OCI-LY3 (cell line): Measurements from ENCODE around the gene MRPS11.

Experiments
- H2AFZ ChIP-seq: fragments of 200-600, 300-600 bp; shearing (Covaris generic); 2 replicates; pipeline ENCODE4 v1.6.0; 2014; ENCODE audit warnings: antibody characterized with exemption, low read depth, low read length
- H3K27ac ChIP-seq: fragments of 200-600, 300-600 bp; sonication (generic); 2 replicates; pipeline ENCODE4 v1.5.1; 2014; ENCODE audit warnings: mild to moderate bottlenecking, low read length, moderate library complexity, mixed read lengths
- H3K27me3 ChIP-seq: fragments of 200-600, 300-600 bp; sonication (generic); 2 replicates; pipeline ENCODE4 v1.6.1; 2014; ENCODE audit warnings: low read depth, low read length, mixed read lengths
- H3K36me3 ChIP-seq: fragments of 200-600, 300-600 bp; sonication (generic); replicated peaks from 2 replicates; pipeline ENCODE3; 2014; ENCODE audit warnings: low read depth, low read length, mixed read lengths
- H3K4me1 ChIP-seq: fragments of 300-600, 200-600 bp; sonication (generic); 2 replicates; pipeline ENCODE4 v1.6.1; 2014; ENCODE audit warnings: low read length, mixed read lengths
- H3K4me2 ChIP-seq: fragments of 200-600, 300-600 bp; sonication (generic); 2 replicates; pipeline ENCODE4 v1.6.1; 2014; ENCODE audit warnings: low read length, mixed read lengths
- H3K4me3 ChIP-seq: fragments of 300-600, 200-600 bp; sonication (generic); 2 replicates; pipeline ENCODE4 v1.5.1; 2014; ENCODE audit warnings: antibody characterized with exemption, mild to moderate bottlenecking, low read length, moderate library complexity
- H3K79me2 ChIP-seq: fragments of 300-600, 200-600 bp; shearing (Covaris generic); 2 replicates; pipeline ENCODE4 v1.6.1; 2014; ENCODE audit warnings: mild to moderate bottlenecking, low read length, mixed read lengths
- H3K9ac ChIP-seq: fragments of 300-600, 200-600 bp; shearing (Covaris generic); 2 replicates; pipeline ENCODE4 v1.6.0; 2014; ENCODE audit warnings: mild to moderate bottlenecking, low read length, moderate library complexity
- H3K9me3 ChIP-seq: fragments of 200-600, 300-600 bp; shearing (Covaris generic); 2 replicates; pipeline ENCODE4 v1.6.1; 2014; ENCODE audit warnings: low read length, mixed read lengths; ENCODE audit not compliant: insufficient read depth
- H4K20me1 ChIP-seq: fragments of 200-600, 300-600 bp; sonication (generic); 2 replicates; pipeline ENCODE4 v1.6.1; 2016; ENCODE audit warnings: low read length, mixed read lengths; ENCODE audit not compliant: insufficient read depth
- CTCF ChIP-seq: fragments of 200-600, 300-600 bp; sonication (generic); IDR thresholded peaks from 2 replicates; pipeline ENCODE4 v1.5.1; 2014; ENCODE audit warnings: antibody characterized with exemption, low read length, low read depth
- EZH2phosphoT487 ChIP-seq: fragments of 200-600 bp; shearing (Covaris generic); IDR thresholded peaks from 2 replicates; pipeline ENCODE4 v1.6.1; 2018; ENCODE audit warnings: antibody characterized with exemption, mixed run types, low read depth

Gene MRPS11

GRCh38 chr15:88489321-88489720, 21.8 kb downstream of the MRPS11 start:
- no peak overlapping the region for H3K9ac ChIP-seq
- H3K36me3 ChIP-seq = no peaks in the 10 kb centered on the region
- H3K4me3 ChIP-seq = no peak overlapping the region
- H3K27me3 ChIP-seq = no peaks in the 10 kb centered on the region
- no peak overlapping the region for H3K4me2 ChIP-seq
- no peak overlapping the region for H3K27ac ChIP-seq
- H3K9me3 ChIP-seq = no peaks in the 10 kb centered on the region
- H3K79me2 ChIP-seq = no peaks in the 10 kb centered on the region
- no peaks in the 10 kb centered on the region for H4K20me1 ChIP-seq
- peaks cover 25% of the 10 kb centered on the region for H3K4me1 ChIP-seq
- no peak overlapping the region for H2AFZ ChIP-seq
- peak; percentile 26 for TF ChIP-seq CTCF
- no peak for TF ChIP-seq EZH2phosphoT487

GRCh38 chr15:88490036-88490435, 22.5 kb downstream of the MRPS11 start:
- H3K4me1 ChIP-seq = peaks cover 32% of the 10 kb centered on the region
- TF ChIP-seq EZH2phosphoT487 = no peak

GRCh38 chr15:88491158-88491557, 23.6 kb downstream of the MRPS11 start:
- no peak overlapping the region for H3K27ac ChIP-seq

More at GRCh38 chr15:88490036-88490435, 22.5 kb downstream of the MRPS11 start:
- no peak overlapping the region for H3K4me2 ChIP-seq
- H3K36me3 ChIP-seq = no peaks in the 10 kb centered on the region
- H3K27me3 ChIP-seq = no peaks in the 10 kb centered on the region
- H3K4me3 ChIP-seq = no peak overlapping the region
- H3K79me2 ChIP-seq = no peaks in the 10 kb centered on the region
- no peaks in the 10 kb centered on the region for H4K20me1 ChIP-seq
- no peak overlapping the region for H3K27ac ChIP-seq
- H2AFZ ChIP-seq = no peak overlapping the region
- no peaks in the 10 kb centered on the region for H3K9me3 ChIP-seq
- H3K9ac ChIP-seq = no peak overlapping the region

GRCh38 chr15:88493844-88494243, 26.3 kb downstream of the MRPS11 start:
- H3K9ac ChIP-seq = no peak overlapping the region
- H3K36me3 ChIP-seq = no peaks in the 10 kb centered on the region
- H3K4me1 ChIP-seq = peaks cover 29% of the 10 kb centered on the region
- no peaks in the 10 kb centered on the region for H3K9me3 ChIP-seq
- no peaks in the 10 kb centered on the region for H3K27me3 ChIP-seq
- H3K4me2 ChIP-seq = peak overlapping the region; percentile 9; the same call in 1 of the 2 replicates
- no peak overlapping the region for H3K4me3 ChIP-seq
- H3K79me2 ChIP-seq = no peaks in the 10 kb centered on the region
- no peak overlapping the region for H2AFZ ChIP-seq
- H3K27ac ChIP-seq = no peak overlapping the region
- TF ChIP-seq CTCF = no peak
- no peak for TF ChIP-seq EZH2phosphoT487
- no peaks in the 10 kb centered on the region for H4K20me1 ChIP-seq

More at GRCh38 chr15:88491158-88491557, 23.6 kb downstream of the MRPS11 start:
- Histone ChIP-seq H3K27me3 (no peaks in the 10 kb centered on the region), H3K4me2 (no peak overlapping the region), H3K79me2 (no peaks in the 10 kb centered on the region), H3K9ac (no peak overlapping the region), H3K4me1 (peaks cover 43% of the 10 kb centered on the region), H2AFZ (no peak overlapping the region), H3K9me3 (no peaks in the 10 kb centered on the region), H4K20me1 (no peaks in the 10 kb centered on the region), H3K36me3 (no peaks in the 10 kb centered on the region), H3K4me3 (no peak overlapping the region)
- no peak for TF ChIP-seq EZH2phosphoT487
- TF ChIP-seq CTCF = no peak
